Measurements from ENCODE around the gene KCNH2.

Gene KCNH2

DNA sequence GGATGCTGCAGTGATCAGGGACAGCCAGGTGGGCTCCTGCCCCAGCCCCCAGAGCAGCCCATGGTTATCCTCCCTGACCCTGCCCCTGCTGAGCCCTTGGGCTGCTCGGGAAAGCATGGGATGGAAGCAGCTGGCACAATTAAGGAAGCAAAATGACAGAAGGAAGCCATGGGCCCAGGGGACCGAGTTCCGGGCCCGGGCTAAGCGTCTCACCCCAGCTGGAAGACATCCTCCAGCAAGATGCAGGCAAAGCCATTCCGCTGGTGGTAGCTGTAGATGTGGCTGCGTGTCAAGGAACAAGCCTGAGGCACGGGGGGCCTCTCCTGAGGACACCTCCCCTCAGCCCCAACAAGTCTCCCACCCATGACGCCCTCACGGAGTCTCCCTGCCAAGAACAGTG, 45.1 kb upstream of the KCNH2 start:
- H3K27ac Mint-ChIP-seq = no peak overlapping the region
- H3K4me3 Mint-ChIP-seq = no peak overlapping the region

GRCh38 chr7:151020231-151020630, 42.1 kb upstream of the KCNH2 start:
- no peak for DNase-seq
- Mint-ChIP-seq H3K36me3 (ENCODE audit: low read depth) (peaks cover 4% of the 10 kb centered on the region), H3K27ac (no peak overlapping the region), H3K4me3 (peak overlapping the region; percentile 65), H3K9me3 (no peaks in the 10 kb centered on the region), H3K4me1 (peaks cover 58% of the 10 kb centered on the region), H3K27me3 (ENCODE audit: low read depth, poor library complexity) (peaks cover 38% of the 10 kb centered on the region)
- no peak for TF ChIP-seq CTCF (IDR thresholded peaks at IDR 0.05)

More for the DNA sequence above, 45.1 kb upstream of the KCNH2 start:
- DNase-seq = no peak
- TF ChIP-seq CTCF (IDR thresholded peaks at IDR 0.05) = no peak
- no peaks in the 10 kb centered on the region for H3K9me3 Mint-ChIP-seq
- peaks cover 62% of the 10 kb centered on the region for H3K4me1 Mint-ChIP-seq
- peaks cover 42% of the 10 kb centered on the region for H3K27me3 Mint-ChIP-seq (ENCODE audit: low read depth, poor library complexity)
- H3K36me3 Mint-ChIP-seq (ENCODE audit: low read depth) = no peaks in the 10 kb centered on the region

- Mint-ChIP-seq H3K36me3 (ENCODE audit: low read depth) (peaks cover 10% of the 10 kb centered on the region), H3K27me3 (ENCODE audit: low read depth, poor library complexity) (peaks cover 42% of the 10 kb centered on the region), H3K4me3 (peak overlapping the region; percentile 52), H3K27ac (no peak overlapping the region), H3K9me3 (no peaks in the 10 kb centered on the region), H3K4me1 (peaks cover 59% of the 10 kb centered on the region)
- no peak for TF ChIP-seq CTCF (IDR thresholded peaks at IDR 0.05)
- no peak for DNase-seq
Observed at GRCh38 chr7:151019130-151019447, 41.0 kb upstream of the KCNH2 start.

DNA sequence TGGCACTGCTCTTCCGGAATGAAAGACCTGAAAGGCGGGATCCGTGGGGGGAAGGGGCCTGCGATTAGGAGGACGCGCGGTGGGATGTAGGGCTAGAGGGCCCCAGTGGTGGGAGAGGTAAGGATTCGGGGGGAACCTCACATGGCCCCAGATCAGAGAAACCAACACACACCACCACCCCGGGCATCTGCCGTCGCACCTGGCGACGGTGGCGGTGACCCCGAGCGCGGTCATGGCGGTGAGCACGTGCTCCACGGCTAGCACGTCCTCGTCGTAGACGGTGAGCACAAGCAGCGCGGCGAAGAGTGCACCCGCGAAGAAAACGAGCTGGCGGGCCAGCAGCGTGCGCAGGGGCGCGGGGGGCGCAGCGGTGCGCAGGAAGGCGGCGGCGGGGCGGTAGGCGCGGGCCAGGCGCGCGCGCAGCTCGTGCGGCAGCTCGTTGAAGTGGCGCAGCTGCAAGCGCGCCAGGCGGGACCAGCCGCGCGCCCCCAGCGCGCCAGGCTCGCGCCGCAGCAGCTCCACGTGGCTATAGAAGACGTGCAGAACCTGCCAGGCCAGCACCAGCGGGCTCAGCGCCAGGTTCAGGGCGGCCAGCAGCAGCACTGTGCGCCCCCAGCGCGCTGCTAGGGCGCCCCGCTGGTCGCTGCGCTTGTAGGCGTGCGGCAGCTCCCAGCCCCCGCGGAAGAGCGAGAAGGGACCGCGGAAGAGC, 40.5 kb upstream of the KCNH2 start:
- Mint-ChIP-seq H3K36me3 (ENCODE audit: low read depth) (peaks cover 11% of the 10 kb centered on the region), H3K27ac (no peak overlapping the region), H3K27me3 (ENCODE audit: low read depth, poor library complexity) (peaks cover 42% of the 10 kb centered on the region), H3K4me1 (peaks cover 61% of the 10 kb centered on the region), H3K4me3 (peak overlapping the region; percentile 72), H3K9me3 (no peaks in the 10 kb centered on the region)
- DNase-seq = peak; percentile 64
- TF ChIP-seq CTCF (IDR thresholded peaks at IDR 0.05) = peak; percentile 4

DNA sequence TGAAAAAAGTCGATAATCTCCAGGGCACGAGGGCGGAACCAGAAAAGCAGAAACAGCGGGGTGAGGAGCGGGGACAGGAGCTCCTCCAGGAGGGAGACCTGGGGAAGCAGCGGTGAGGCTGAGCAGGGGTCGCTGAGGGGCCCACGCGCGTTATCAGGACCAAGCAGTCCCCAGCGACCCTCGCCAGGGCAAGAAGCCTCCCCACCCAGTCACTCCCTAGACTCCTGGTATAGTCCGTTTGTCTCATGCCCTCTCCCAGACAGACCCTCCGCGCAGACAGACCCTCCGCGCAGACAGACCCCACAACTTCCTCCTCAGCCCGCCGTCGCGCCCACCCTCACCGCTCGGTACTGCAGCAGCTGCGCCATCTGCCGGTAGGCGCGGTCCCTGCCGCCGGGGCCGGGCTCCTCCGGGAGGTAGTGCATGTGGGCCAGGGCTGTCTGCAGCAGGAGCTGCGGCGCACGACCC, 39.9 kb upstream of the KCNH2 start:
- Mint-ChIP-seq H3K4me3 (peak overlapping the region; percentile 72), H3K36me3 (ENCODE audit: low read depth) (peaks cover 11% of the 10 kb centered on the region), H3K27me3 (ENCODE audit: low read depth, poor library complexity) (peaks cover 42% of the 10 kb centered on the region), H3K9me3 (no peaks in the 10 kb centered on the region), H3K27ac (no peak overlapping the region), H3K4me1 (peaks cover 60% of the 10 kb centered on the region)
- peak; percentile 97 for DNase-seq
- TF ChIP-seq CTCF (IDR thresholded peaks at IDR 0.05) = peak; percentile 88

DNA sequence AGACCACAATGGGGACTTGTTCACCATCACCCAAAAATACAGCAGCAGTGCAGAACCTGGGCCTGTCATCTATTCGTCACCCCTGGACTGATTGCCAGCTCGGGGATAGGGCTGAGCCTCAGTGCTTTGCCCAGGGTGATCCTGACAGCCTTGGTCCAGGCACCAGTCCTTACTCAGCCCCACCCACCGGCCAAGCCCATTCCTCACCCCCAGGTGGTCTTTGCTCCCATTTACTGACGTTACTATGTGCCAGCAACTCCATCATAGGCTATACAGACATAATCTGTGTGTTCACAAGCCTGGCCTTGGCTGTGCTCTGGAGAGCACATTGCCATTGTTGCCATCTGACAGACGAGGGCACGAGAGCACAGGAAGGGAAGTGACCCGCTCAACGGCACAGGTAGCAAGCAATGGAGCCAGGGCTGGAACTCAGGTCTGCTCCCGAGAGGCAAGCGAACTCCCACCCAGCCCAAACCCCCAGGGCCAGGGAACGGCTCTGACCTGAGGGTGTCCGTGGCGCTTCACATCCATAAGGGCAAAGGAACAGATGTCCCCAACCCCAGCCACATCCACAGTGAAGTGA, 39.3 kb upstream of the KCNH2 start:
- H3K27ac Mint-ChIP-seq = no peak overlapping the region
- no peaks in the 10 kb centered on the region for H3K9me3 Mint-ChIP-seq
- H3K27me3 Mint-ChIP-seq (ENCODE audit: low read depth, poor library complexity) = peaks cover 42% of the 10 kb centered on the region
- no peak for DNase-seq
- peaks cover 63% of the 10 kb centered on the region for H3K4me1 Mint-ChIP-seq
- TF ChIP-seq CTCF (IDR thresholded peaks at IDR 0.05) = no peak
- H3K4me3 Mint-ChIP-seq = peak overlapping the region; percentile 72
- H3K36me3 Mint-ChIP-seq (ENCODE audit: low read depth) = peaks cover 11% of the 10 kb centered on the region

Data from nephron progenitor cell (in vitro differentiated cells).